Measurements from ENCODE around the gene SCUBE1.
A peak's percentile ranks its signal among the peaks of the same experiment; 100 is the strongest.

Gene SCUBE1

DNA sequence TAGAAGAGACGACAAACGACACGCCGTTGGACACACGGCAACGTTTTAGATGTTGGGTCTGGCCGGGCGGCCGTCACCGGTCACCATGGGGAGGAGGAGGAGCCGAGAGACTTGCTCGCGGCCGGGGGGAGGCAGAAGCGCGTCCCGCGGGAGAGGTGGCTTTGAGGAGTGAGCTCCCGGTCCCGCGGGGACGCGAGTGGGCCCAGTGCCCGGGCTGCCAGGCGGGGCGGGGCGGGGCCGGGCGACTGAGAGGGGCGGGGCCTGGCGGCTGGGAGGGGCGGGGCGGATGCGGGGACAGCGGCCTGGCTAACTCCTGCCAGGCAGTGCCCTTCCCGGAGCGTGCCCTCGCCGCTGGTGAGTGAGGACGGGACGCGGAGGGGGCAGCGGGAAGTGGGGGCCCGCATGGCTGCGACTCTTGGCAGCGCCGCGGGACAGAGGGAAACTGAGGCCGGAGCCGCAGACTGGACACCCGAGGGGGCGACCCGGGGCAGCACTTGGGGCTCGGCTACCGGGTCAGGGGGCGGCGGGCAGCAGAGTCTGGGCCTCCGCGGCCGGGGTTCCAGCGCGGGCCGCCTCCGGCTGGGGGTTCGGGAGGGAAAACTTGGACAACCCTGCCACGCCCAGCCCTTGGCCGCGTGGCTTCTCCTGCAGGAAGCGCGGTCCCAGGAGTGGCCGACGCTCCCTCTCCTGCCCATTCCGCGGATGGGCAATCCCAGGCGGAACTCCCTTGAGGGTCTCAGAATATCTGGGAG is 191.7 kb downstream of the SCUBE1 start, which contains the start of gene TSPO:
TSPO (plus strand) TSS at position 309 of the 752 bp plus-strand sequence. CDS start 7,680 bp downstream, outside the sequence.
- DNase-seq, result peak; percentile 2

DNA sequence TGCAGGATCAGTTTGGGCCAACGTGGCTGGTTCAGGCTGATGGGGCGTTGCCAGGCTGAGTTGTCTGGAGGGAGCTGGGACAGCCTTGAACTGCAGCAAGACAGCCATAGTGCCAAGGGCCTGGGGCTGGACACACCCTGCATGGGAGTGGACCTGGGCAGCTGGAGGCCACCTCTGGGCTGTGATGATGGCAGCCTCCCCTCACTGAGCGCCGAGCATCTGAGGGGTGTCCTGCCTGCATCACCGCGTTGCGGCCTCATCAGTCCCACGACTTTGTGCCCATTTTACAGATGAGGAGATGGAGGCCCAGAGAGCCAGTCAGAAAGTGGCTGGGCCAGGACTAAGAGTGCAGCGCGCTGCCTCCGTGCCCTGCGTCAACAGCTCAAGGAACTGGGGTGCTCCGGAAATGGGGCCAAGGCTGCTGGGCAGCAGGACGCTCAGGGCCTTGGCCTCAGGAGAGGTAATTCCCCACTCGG is 192.4 kb downstream of the SCUBE1 start:
- DNase-seq, result no peak

DNA sequence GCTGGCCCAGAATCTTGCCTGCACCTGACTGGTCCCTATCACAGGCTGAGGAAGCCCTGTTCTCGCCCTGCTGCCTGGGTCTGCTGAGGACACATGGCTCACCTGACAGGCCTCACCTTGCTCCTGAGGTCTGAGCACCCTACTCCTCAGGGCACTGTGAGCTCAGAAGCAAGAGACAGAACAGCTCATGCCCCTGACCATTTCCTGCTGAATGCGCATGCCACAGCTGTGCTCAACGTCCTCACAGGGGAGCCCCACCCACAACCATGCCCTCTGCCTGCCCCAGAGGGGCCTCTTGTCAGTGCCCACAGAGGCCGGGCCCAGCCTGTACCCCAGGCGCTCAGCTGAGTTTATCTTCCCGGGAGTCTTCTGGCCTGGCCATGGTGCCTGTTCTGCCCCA is 194.6 kb downstream of the SCUBE1 start:
- DNase-seq, result no peak

DNA sequence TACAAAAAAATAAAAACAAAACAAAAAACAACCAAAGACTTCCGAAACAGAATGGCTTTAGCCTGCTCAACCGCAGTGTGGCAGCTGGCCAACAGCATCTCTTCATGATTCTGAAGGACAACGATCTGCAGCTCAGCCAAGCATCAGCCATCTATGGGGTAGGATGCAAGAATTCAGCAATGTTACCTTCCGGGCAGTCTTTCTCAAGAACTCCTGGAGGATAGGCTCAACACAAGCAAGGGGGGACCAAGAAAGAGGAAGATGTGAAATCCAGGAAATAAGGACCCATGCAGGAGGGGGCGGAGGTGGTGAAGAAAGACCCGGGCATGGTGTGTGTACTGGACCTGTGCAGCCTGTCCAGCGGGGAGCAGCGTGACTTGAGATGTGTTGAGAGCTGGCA is 195.4 kb downstream of the SCUBE1 start:
- DNase-seq, result no peak
